HepG2 (cell line): ENCODE results near the gene STUM. TPM values are rescaled to one million over a fixed set of nuclear protein-coding genes. Genes with fewer than 3 reads are reported as not detected.

Experiments used
- ATAC-seq: fragments of 200-7000 bp; cut with Tn5 transposase; 3 replicates; pipeline ENCODE4 v1.9.1; 2020; ENCODE audit warnings: mild to moderate bottlenecking, moderate library complexity
- BruUV-seq: library from RNA; stranded (reverse); fragments of 400-500 nt; replicated peaks from 2 replicates; lab custom pipeline; 2021; lab: Mats Ljungman, UMichigan
- CTCF ChIA-PET: fragments of 300-600 bp; formaldehyde crosslinking; extraction: SDS; loops from one replicate; lab custom pipeline; 2021; ENCODE audit warnings: low total read pairs, inconsistent platforms, low intra/inter-chr PET ratio; lab: Yijun Ruan, JAX
- POLR2A ChIA-PET: fragments of 350-600 bp; sonication (Branson Sonifier 250); formaldehyde crosslinking; loops from one replicate; lab custom pipeline; 2020; ENCODE audit warnings: antibody characterized with exemption, inconsistent platforms; lab: Yijun Ruan, JAX
- DNase-seq: peaks from one replicate; pipeline ENCODE4 v3.0.0-alpha.2; 2015; ENCODE audit warnings: low spot score
- FAIRE-seq: peaks from 3 replicates; lab custom pipeline; 2011; peaks lifted over from hg19 to GRCh38; lab: Jason Lieb, UNC
- H2AFZ ChIP-seq: one replicate; pipeline ENCODE4 v1.6.1; 2011; ENCODE audit warnings: low read length, inconsistent platforms
- H3K27ac ChIP-seq: fragments of 300-600 bp; 3 replicates; pipeline ENCODE4 v1.8.0; 2011; ENCODE audit warnings: mixed run types, mild to moderate bottlenecking, mixed read lengths, low read length, inconsistent platforms; ENCODE audit not compliant: insufficient read depth; ENCODE audit errors: extremely low read length
- H3K27me3 ChIP-seq, 2 experiments: fragments of 200-600 bp in 1 of 2; 2 replicates in 1 of 2; 3 replicates in 1 of 2; pipeline versions ENCODE4 v1.6.0 to v1.8.0; 2011; ENCODE audit warnings: low read length in 2 of 2, mild to moderate bottlenecking in 2 of 2, moderate library complexity in 2 of 2, inconsistent platforms in 1 of 2; ENCODE audit not compliant: insufficient read depth in 2 of 2, control insufficient read depth in 1 of 2
- H3K36me3 ChIP-seq, 2 experiments: fragments of 200-600 bp in 1 of 2; replicated peaks in 1 of 2; 2 replicates in 1 of 2; 3 replicates in 1 of 2; pipeline versions ENCODE4 v1.5.1 to v1.8.0; 2011; ENCODE audit warnings: low read length in 2 of 2, inconsistent platforms in 1 of 2; ENCODE audit not compliant: insufficient read depth in 2 of 2, control insufficient read depth in 1 of 2
- H3K4me1 ChIP-seq: 2 replicates; pipeline ENCODE4 v1.5.1; 2012; ENCODE audit warnings: low read length, inconsistent platforms; ENCODE audit not compliant: insufficient read depth
- H3K4me2 ChIP-seq: 2 replicates; pipeline ENCODE4 v1.6.0; 2011; ENCODE audit warnings: low read depth, low read length, inconsistent platforms
- H3K4me3 ChIP-seq, 3 experiments: fragments of 200-600 bp in 1 of 3; sonication (generic), shearing (Covaris generic) in 1 of 3; replicated peaks in 1 of 3; 2 replicates each; pipeline ENCODE4 v1.5.1; 2011 to 2016; ENCODE audit warnings: low read length in 3 of 3, inconsistent platforms in 2 of 3, low read depth in 2 of 3, mild to moderate bottlenecking in 2 of 3, control low read depth in 1 of 3, mixed read lengths in 1 of 3; ENCODE audit not compliant: insufficient read depth in 1 of 3
- H3K79me2 ChIP-seq: one replicate; pipeline ENCODE4 v1.6.1; 2011; ENCODE audit warnings: low read length, inconsistent platforms; ENCODE audit not compliant: insufficient read depth
- H3K9ac ChIP-seq: 2 replicates; pipeline ENCODE4 v1.6.0; 2011; ENCODE audit warnings: mild to moderate bottlenecking, low read depth, low read length, inconsistent platforms; ENCODE audit not compliant: insufficient read depth
- H3K9me3 ChIP-seq: 2 replicates; pipeline ENCODE4 v1.5.1; 2012; ENCODE audit warnings: mild to moderate bottlenecking, low read length
- H4K20me1 ChIP-seq: 2 replicates; pipeline ENCODE4 v1.6.0; 2011; ENCODE audit warnings: inconsistent platforms, mild to moderate bottlenecking, low read length, moderate library complexity; ENCODE audit not compliant: insufficient read depth
- DMAP1 ChIP-seq: IDR thresholded peaks from 2 replicates; pipeline ENCODE4 v1.6.1; 2016
- NR2F1 ChIP-seq, 2 experiments: fragments of 450-650 bp in 1 of 2; formaldehyde crosslinking in 1 of 2; IDR thresholded peaks; 2 replicates each; pipeline versions ENCODE4 v1.5.0 to v1.6.1; 2016 to 2020; ENCODE audit warnings: mild to moderate bottlenecking in 1 of 2, missing compliant biosample characterization in 1 of 2, missing genetic modification reagents in 1 of 2, moderate library complexity in 1 of 2
- RBM39 ChIP-seq: fragments of 200-400 bp; formaldehyde crosslinking; IDR thresholded peaks from one replicate; pipeline ENCODE4 v1.6.1; 2018; ENCODE audit warnings: antibody characterized with exemption, mild to moderate bottlenecking, low read depth, low read length; ENCODE audit not compliant: poor library complexity, severe bottlenecking
- SIX1 ChIP-seq: sonication (generic); formaldehyde crosslinking; IDR thresholded peaks from 2 replicates; pipeline ENCODE4 v1.4.0; 2020; ENCODE audit warnings: missing genetic modification reagents, borderline replicate concordance
- SRF ChIP-seq: IDR thresholded peaks from 2 replicates; pipeline ENCODE4 v1.6.1; 2011; ENCODE audit warnings: mild to moderate bottlenecking, low read depth, low read length, moderate library complexity
- SRSF1 ChIP-seq: fragments of 200-400 bp; formaldehyde crosslinking; optimal IDR thresholded peaks from 2 replicates; pipeline ENCODE3; 2017; ENCODE audit warnings: mild to moderate bottlenecking, low read depth, low read length, moderate library complexity
- TBP ChIP-seq: sonication (generic); formaldehyde crosslinking; IDR thresholded peaks from 2 replicates; pipeline ENCODE4 v1.5.0; 2020; ENCODE audit warnings: missing genetic modification reagents
- TGIF2 ChIP-seq: IDR thresholded peaks from 2 replicates; pipeline ENCODE4 v1.6.1; 2016; ENCODE audit warnings: control low read depth, missing compliant biosample characterization
- ZNF17 ChIP-seq: sonication (generic); formaldehyde crosslinking; IDR thresholded peaks from 2 replicates; pipeline ENCODE4 v1.5.0; 2020; ENCODE audit warnings: mild to moderate bottlenecking, missing genetic modification reagents
- ZNF292 ChIP-seq: sonication (generic); formaldehyde crosslinking; IDR thresholded peaks from 2 replicates; pipeline ENCODE4 v1.8.1; 2022; ENCODE audit warnings: mild to moderate bottlenecking, low read depth, missing genetic modification reagents, borderline replicate concordance
- ZNF333 ChIP-seq: sonication (generic); formaldehyde crosslinking; IDR thresholded peaks from 2 replicates; pipeline ENCODE4 v1.4.0; 2020; ENCODE audit warnings: mild to moderate bottlenecking, missing genetic modification reagents, borderline replicate concordance
- ZNF484 ChIP-seq: sonication (generic); formaldehyde crosslinking; IDR thresholded peaks from 2 replicates; pipeline ENCODE4 v1.5.1; 2020; ENCODE audit warnings: mild to moderate bottlenecking, low read depth, missing genetic modification reagents, borderline replicate concordance
- ZNF496 ChIP-seq: sonication (generic); formaldehyde crosslinking; IDR thresholded peaks from 2 replicates; pipeline ENCODE4 v1.8.1; 2023; ENCODE audit warnings: mild to moderate bottlenecking, moderate library complexity, missing genetic modification reagents; ENCODE audit not compliant: insufficient replicate concordance
- ZSCAN22 ChIP-seq: sonication (generic); formaldehyde crosslinking; IDR thresholded peaks from 2 replicates; pipeline ENCODE4 v1.4.0; 2020; ENCODE audit warnings: mild to moderate bottlenecking, missing genetic modification reagents
- WGBS: methylation state at CpG from one replicate; pipeline ENCODE4 v1.1.6; 2017; ENCODE audit warnings: low lambda C conversion rate; 5-methylcytosine and 5-hydroxymethylcytosine counted together
- in situ Hi-C: cut with HindIII; loops from 2 replicates; pipeline ENCODE4 v1.10.0; 2017; ENCODE audit warnings: low pct_unique_long_range_greater_than_20kb; ENCODE audit not compliant: extremely low pct_ligation_motif_present
- intact Hi-C: fragments of 100-400 bp; cut with micrococcal nuclease; formaldehyde crosslinking; loops from one replicate; pipeline ENCODE4 v1.10.0; 2022; ENCODE audit not compliant: unreplicated experiment
- polyA plus RNA-seq, 8 experiments: library from polyadenylated mRNA; depleted of rRNA in 3 of 8; stranded (reverse) in 7 of 8; unstranded in 1 of 8; fragments of >200 nt; fragmentation: Illumina TruSeq in 4 of 8; extraction: Trizol in 4 of 8; gene quantifications; 2 replicates each; pipeline versions ENCODE4 v1.2.1 to v1.2.3, GENCODE V29; 2011 to 2016; ENCODE audit warnings: low read depth in 4 of 8, missing spikeins in 1 of 8, mixed read lengths in 1 of 8; ENCODE audit not compliant: insufficient read depth in 1 of 8
- total RNA-seq, 5 experiments: library from RNA; depleted of rRNA; stranded (reverse); fragments of >200 nt; fragmentation: Illumina TruSeq; extraction: Trizol; gene quantifications; 2 replicates each; pipeline ENCODE4 v1.2.3, GENCODE V29; 2016; ENCODE audit warnings: low read depth in 1 of 5
- TF ChIP-seq, protein P1 (sequence below): sonication (generic); formaldehyde crosslinking; IDR thresholded peaks from 2 replicates; pipeline ENCODE4 v1.5.0; 2020; ENCODE audit warnings: missing genetic modification reagents
- TF ChIP-seq, protein P2 (sequence below): sonication (generic); formaldehyde crosslinking; IDR thresholded peaks from 2 replicates; pipeline ENCODE4 v1.8.0; 2022; ENCODE audit warnings: mild to moderate bottlenecking, missing genetic modification reagents; ENCODE audit not compliant: insufficient replicate concordance
- TF ChIP-seq, protein P3 (sequence below): sonication (generic); formaldehyde crosslinking; IDR thresholded peaks from 2 replicates; pipeline ENCODE4 v1.5.1; 2020; ENCODE audit warnings: missing genetic modification reagents, mild to moderate bottlenecking, borderline replicate concordance
- TF ChIP-seq, protein P4 (sequence below): sonication (generic); formaldehyde crosslinking; conservative IDR thresholded peaks from 2 replicates; pipeline ENCODE4 v1.4.0; 2020; ENCODE audit warnings: missing genetic modification reagents

The STUM gene
- total and polyA plus RNA-seq, 2 of the 13 experiments (the other 11 are each of a cell fraction or from before 2014, with no cell fraction given) = not detected

DNA sequence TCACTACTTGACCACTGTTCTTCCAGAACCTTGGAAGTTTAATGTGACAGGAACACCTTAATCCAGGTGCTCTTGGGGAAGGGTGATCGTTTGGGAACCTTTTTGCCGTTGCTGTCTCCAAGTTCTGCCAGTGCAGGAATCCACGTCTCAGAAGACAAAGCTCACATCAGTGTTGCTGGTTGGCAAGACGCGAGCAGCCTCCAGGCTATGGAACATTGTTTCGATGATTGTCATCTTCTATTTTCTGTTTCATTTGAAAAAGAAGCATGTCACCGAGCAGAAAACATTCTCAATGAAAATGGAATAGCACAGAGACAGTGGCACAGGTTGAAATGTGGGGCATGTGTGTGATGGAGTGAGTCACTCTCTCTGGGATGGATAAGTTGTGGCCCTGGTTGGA lies 11.7 kb downstream of the STUM start:
- H3K4me1 ChIP-seq = peaks cover 8% of the 10 kb centered on the region; the same call in 1 of the 2 replicates
- no peak overlapping the region for H3K4me2 ChIP-seq
- ChIA-PET CTCF (no interaction called here), POLR2A (no interaction called here)
- no peaks in the 10 kb centered on the region for H4K20me1 ChIP-seq
- 74% methylated on average over 6 of the region's 7 CpGs for WGBS
- ATAC-seq (no peak), FAIRE-seq (no peak), DNase-seq (no peak)
- no peaks in the 10 kb centered on the region for H3K9me3 ChIP-seq
- H3K9ac ChIP-seq = no peak overlapping the region
- no peak overlapping the region for H3K4me3 ChIP-seq
- H3K36me3 ChIP-seq = no peaks in the 10 kb centered on the region
- peaks cover 0 to 7% of the 10 kb centered on the region in 2 experiments; a peak in 1 of 5 replicates for H3K27me3 ChIP-seq
- in situ Hi-C loops (no loop called here), intact Hi-C loops (no loop called here)
- H3K27ac ChIP-seq = no peak overlapping the region
- no peaks in the 10 kb centered on the region for H3K79me2 ChIP-seq
- no TSS peak for BruUV-seq
- no peak overlapping the region for H2AFZ ChIP-seq
- TF ChIP-seq, protein P1, sequence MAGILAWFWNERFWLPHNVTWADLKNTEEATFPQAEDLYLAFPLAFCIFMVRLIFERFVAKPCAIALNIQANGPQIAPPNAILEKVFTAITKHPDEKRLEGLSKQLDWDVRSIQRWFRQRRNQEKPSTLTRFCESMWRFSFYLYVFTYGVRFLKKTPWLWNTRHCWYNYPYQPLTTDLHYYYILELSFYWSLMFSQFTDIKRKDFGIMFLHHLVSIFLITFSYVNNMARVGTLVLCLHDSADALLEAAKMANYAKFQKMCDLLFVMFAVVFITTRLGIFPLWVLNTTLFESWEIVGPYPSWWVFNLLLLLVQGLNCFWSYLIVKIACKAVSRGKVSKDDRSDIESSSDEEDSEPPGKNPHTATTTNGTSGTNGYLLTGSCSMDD (CRISPR knock-in tag) = no peak
- TF ChIP-seq, protein P2, sequence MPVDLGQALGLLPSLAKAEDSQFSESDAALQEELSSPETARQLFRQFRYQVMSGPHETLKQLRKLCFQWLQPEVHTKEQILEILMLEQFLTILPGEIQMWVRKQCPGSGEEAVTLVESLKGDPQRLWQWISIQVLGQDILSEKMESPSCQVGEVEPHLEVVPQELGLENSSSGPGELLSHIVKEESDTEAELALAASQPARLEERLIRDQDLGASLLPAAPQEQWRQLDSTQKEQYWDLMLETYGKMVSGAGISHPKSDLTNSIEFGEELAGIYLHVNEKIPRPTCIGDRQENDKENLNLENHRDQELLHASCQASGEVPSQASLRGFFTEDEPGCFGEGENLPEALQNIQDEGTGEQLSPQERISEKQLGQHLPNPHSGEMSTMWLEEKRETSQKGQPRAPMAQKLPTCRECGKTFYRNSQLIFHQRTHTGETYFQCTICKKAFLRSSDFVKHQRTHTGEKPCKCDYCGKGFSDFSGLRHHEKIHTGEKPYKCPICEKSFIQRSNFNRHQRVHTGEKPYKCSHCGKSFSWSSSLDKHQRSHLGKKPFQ (CRISPR knock-in tag) = no peak
- TF ChIP-seq, protein P3, sequence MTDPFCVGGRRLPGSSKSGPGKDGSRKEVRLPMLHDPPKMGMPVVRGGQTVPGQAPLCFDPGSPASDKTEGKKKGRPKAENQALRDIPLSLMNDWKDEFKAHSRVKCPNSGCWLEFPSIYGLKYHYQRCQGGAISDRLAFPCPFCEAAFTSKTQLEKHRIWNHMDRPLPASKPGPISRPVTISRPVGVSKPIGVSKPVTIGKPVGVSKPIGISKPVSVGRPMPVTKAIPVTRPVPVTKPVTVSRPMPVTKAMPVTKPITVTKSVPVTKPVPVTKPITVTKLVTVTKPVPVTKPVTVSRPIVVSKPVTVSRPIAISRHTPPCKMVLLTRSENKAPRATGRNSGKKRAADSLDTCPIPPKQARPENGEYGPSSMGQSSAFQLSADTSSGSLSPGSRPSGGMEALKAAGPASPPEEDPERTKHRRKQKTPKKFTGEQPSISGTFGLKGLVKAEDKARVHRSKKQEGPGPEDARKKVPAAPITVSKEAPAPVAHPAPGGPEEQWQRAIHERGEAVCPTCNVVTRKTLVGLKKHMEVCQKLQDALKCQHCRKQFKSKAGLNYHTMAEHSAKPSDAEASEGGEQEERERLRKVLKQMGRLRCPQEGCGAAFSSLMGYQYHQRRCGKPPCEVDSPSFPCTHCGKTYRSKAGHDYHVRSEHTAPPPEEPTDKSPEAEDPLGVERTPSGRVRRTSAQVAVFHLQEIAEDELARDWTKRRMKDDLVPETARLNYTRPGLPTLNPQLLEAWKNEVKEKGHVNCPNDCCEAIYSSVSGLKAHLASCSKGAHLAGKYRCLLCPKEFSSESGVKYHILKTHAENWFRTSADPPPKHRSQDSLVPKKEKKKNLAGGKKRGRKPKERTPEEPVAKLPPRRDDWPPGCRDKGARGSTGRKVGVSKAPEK (CRISPR knock-in tag) = no peak
- no peak for TF ChIP-seq TBP (CRISPR knock-in tag)
- TF ChIP-seq, protein P4, sequence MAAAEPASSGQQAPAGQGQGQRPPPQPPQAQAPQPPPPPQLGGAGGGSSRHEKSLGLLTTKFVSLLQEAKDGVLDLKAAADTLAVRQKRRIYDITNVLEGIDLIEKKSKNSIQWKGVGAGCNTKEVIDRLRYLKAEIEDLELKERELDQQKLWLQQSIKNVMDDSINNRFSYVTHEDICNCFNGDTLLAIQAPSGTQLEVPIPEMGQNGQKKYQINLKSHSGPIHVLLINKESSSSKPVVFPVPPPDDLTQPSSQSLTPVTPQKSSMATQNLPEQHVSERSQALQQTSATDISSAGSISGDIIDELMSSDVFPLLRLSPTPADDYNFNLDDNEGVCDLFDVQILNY (CRISPR knock-in tag) = no peak
- TF ChIP-seq ZNF292 (CRISPR knock-in tag) = no peak
- no peak for TF ChIP-seq TGIF2 (CRISPR knock-in tag)
- TF ChIP-seq ZSCAN22 (CRISPR knock-in tag) = no peak
- no peak for TF ChIP-seq ZNF333 (CRISPR knock-in tag)
- TF ChIP-seq ZNF496 = no peak
- no peak for TF ChIP-seq DMAP1
- TF ChIP-seq ZNF17 (CRISPR knock-in tag) = no peak
- TF ChIP-seq ZNF484 (CRISPR knock-in tag) = no peak
- no peak for TF ChIP-seq SRF
- TF ChIP-seq SIX1 (CRISPR knock-in tag) = no peak
- no peak for TF ChIP-seq RBM39
- no peak for TF ChIP-seq SRSF1
- TF ChIP-seq NR2F1 (CRISPR knock-in tag; IDR thresholded peaks at IDR 0.05) = no peak
- TF ChIP-seq, all 625 proteins: peak for 0
